Vagina (tissue), 2 donors: ENCODE measurements around the gene HCFC1.

Source experiments
- POLR2A ChIP-seq, 2 donors: fragments of 450-650 bp; IDR thresholded peaks; one replicate each; pipeline ENCODE4 v1.6.1; 2017; ENCODE audit warnings: antibody characterized with exemption in 2 of 2, mild to moderate bottlenecking in 2 of 2, moderate library complexity in 2 of 2
- POLR2AphosphoS5 ChIP-seq, 2 donors: sonication (generic); formaldehyde crosslinking; IDR thresholded peaks; one replicate each; pipeline ENCODE4 v1.9.0; 2017; ENCODE audit warnings: antibody characterized with exemption in 2 of 2, mild to moderate bottlenecking in 2 of 2, low read depth in 1 of 2; ENCODE audit not compliant: insufficient read depth in 1 of 2
- TF ChIP-seq, protein P1 (sequence below), 3 experiments: fragments of 450-650 bp in 2 of 3; fragments of 200-600 bp in 1 of 3; sonication (generic) in 1 of 3; IDR thresholded peaks; one replicate each; pipeline ENCODE4 v1.5.1; 2017 to 2019; ENCODE audit warnings: antibody characterized with exemption in 3 of 3, mild to moderate bottlenecking in 2 of 3, moderate library complexity in 2 of 3

DNA sequence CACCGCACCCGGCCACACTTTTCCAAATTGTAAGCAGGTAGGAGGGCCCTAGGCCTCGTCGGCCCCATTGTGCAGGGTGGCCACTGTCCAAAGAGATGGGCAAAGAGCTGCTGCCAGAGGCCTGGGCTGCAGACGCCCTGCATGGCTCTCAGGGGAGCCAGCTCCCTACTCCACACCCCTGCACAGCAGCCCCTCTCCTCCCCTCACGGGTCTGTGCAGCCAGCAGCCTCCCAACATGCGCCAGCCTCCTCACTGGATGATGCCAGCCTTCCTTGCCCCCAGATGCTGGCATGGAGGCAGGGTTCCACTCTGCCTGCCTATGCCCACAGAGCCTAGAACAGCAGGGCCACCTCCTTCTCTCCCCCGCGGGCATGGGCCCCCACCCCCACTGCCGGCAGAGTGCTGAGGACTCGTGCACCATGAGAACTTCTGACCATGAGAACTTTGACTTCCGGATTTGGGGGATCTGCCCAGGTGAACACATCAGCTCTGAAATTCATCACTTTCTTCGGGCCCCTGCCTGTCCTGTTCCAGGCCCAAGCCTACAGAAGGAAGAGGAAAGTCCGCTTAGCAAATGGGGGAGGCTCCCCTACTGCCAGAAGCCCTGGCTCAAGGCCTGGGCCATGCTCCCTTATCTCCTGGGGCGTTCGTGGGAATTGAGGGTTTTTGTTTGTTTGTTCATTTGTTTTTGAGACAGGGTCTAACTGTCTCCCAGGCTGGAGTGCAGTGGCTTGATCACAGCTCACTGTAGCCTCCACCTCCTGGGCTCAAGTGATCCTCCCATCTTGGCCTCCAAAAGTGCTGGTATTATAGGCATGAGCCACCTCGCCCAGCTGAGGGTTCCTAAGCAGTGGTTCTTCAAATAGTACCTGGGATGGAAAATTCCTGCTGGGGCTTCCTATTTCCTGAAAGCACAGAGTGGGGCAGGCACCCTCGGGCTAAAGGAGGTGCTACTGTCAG, 40.0 kb upstream of the HCFC1 start:
- TF ChIP-seq, protein P1, sequence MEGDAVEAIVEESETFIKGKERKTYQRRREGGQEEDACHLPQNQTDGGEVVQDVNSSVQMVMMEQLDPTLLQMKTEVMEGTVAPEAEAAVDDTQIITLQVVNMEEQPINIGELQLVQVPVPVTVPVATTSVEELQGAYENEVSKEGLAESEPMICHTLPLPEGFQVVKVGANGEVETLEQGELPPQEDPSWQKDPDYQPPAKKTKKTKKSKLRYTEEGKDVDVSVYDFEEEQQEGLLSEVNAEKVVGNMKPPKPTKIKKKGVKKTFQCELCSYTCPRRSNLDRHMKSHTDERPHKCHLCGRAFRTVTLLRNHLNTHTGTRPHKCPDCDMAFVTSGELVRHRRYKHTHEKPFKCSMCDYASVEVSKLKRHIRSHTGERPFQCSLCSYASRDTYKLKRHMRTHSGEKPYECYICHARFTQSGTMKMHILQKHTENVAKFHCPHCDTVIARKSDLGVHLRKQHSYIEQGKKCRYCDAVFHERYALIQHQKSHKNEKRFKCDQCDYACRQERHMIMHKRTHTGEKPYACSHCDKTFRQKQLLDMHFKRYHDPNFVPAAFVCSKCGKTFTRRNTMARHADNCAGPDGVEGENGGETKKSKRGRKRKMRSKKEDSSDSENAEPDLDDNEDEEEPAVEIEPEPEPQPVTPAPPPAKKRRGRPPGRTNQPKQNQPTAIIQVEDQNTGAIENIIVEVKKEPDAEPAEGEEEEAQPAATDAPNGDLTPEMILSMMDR (IDR thresholded peaks at IDR 0.05), result no peak
- TF ChIP-seq POLR2A (IDR thresholded peaks at IDR 0.05), result no peak
- no peak for TF ChIP-seq POLR2AphosphoS5 (IDR thresholded peaks at IDR 0.05; ENCODE audit: insufficient read depth in 1 of 2, low read depth in 1 of 2)
